ENCODE measurements around the gene CLPX.
"Not testable (repeated sequence)": the region's sequence is repeated elsewhere in the genome, so short reads cannot be mapped to it uniquely, and the experiment has no call there.

The CLPX gene

DNA sequence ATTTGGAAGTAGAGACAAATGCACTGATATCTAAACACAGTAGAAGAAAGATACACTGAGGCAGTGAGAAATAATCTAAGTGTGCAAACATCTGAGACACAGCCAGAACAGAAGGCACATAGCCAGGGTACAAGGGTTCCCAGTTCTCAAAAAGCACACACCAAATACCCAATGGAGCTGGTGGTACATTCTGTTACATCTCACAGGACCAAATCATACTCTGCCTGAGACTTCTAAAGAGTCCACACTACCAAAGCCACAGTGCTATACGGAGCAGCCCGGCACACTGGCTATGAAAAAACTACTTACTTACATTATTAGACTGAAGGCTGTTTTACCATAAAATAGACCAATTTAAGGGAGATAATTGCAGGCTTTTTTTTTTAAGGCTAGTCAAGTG, 19.3 kb downstream of the CLPX start:
- DNase-seq: no peak

DNA sequence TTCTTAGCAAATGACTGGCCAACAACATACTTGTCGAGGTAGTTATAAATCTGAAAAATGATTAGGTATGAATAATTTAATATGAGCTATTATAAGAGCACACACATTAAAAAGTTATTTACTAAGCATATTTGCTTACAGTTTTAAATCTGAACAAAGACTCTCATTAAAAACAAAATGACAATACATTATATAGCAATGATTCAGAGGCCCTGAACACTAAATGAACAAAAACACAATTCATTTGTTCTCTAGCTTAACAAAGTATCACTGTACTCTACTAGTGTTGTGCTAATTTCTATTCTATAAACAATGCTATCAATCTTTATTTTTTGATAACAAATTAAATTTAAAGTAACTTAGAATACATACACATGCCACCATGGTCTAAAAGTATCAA, 21.0 kb downstream of the CLPX start:
- DNase-seq: no peak

DNA sequence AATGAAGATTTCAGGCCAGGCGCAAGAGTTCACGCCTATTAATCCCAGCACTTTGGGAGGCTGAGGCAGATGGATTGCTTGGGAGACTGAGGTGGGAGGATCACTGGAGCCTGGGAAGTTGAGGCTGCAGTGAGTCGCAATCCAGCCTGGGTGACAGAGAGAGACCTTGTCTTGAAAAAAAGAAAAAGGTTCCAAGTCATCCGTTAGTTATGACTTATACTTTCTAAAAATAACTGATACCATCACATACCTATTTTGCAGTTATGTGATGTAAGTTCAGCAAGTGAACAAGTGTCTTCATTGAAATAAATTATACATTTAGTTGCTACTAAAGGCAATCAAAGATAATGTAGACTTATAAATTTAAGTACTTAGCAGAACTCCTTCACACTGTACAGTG, 22.1 kb downstream of the CLPX start:
- DNase-seq: no peak

DNA sequence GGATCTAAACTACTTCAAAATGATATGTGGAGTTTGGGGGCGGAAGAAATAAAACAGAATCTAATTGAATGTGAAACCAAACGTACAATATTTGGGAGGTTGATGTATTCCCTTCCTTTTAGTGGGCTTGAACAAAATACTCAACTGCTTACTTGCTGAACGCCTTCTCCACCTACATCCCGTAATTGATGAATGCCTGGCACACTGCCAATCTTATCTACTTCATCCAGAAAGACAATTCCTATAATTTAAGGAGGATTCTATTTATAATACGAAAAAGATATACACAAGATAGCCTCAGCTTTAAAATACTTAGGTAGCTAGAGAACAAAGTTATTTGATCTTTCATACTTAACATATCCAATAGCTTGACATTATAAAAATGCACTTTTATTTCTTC, 28.4 kb downstream of the CLPX start:
- no peak for DNase-seq

DNA sequence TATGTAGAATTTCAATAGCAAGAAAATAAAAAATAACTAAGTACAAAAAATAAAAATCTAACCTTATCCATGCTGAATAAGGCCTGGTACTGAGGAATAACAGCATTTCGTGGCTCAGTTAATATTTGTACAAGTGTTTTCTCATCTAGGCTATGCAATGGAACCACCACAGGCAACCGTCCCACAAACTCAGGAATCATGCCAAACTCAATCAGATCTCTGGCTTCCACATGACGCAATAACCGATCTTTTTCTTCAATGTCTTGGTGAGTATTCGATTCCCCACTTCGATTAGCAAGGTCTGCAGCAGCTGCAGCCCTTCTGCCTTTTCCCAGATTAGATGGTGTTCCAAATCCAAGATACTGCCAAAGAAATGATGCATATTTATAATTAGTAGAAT, 30.4 kb downstream of the CLPX start:
- DNase-seq: no peak

DNA sequence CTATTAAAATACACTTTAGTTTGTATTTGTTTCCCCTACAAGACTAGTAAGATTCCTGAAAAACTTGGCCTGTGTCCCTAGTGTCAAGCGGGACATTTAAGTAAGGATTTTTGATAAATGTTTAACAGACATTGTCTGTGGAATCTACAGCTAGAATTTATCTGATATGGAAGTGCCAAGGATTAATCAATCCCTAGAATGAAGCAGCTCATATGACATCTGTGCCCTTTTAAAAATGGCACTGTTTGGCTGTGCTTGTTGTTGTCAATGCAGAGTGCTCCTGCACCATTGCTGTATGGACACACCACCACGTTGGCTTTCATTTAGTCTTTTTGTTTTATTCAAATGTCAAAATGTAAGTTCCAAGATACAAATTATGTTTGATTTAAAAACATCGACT, 37.2 kb downstream of the CLPX start:
- no peak for DNase-seq

DNA sequence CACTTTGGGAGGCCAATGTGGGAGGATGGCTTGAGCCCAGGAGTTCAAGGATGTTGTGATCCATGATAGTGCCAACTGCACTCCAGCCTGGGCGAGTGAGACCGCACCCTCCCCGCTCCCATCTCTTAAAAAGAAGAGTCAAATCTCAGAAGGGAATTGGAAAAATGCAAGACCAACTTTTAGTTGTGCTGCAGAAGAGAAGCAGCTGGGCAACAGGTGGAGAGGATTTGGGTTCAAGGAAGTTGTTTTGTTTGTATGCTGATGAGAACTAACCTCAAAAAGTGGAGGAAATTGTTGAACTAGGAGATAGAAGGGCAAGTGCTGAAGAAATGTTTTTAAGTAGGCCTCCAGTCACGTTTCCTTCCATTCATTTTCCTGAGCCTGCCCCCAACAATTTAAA, 38.7 kb downstream of the CLPX start:
- DNase-seq: no peak

DNA sequence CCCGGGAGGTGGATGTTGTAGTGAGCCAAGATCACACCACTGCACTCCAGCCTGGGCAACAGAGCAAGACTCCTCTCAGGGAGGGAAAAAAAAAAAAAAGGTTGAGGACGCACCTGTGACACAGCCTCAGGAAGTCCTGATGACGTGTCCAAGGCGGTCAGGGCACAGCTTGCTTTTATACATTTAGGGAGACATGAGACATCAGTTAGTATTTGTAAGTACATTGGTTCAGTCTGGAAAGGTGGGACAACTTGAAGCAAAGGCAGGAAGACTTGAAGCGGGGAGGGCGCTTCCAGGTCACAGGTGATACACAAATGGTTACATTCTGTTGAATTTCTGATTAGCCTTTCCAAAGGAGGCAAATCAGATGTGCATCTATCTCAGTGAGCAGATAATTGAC, 46.5 kb downstream of the CLPX start:
- not testable (repeated sequence) for DNase-seq

DNA sequence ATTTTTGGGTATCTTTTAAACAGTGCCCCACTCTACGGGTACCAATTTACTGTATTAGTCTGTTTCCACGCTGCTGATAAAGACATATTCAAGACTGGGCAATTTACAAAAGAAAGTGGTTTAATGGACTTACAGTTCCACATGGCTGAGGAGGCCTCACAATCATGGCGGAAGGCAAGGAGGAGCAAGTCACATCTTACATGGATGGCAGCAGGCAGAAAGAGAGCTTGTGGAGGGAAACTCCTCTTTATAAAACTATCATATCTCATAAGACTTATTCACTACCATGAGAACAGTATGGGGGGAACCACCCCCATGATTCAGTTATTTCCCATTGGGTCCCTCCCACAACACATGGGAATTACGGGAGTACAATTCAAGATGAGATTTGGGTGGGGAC, 47.2 kb downstream of the CLPX start:
- DNase-seq: not testable (repeated sequence)

DNA sequence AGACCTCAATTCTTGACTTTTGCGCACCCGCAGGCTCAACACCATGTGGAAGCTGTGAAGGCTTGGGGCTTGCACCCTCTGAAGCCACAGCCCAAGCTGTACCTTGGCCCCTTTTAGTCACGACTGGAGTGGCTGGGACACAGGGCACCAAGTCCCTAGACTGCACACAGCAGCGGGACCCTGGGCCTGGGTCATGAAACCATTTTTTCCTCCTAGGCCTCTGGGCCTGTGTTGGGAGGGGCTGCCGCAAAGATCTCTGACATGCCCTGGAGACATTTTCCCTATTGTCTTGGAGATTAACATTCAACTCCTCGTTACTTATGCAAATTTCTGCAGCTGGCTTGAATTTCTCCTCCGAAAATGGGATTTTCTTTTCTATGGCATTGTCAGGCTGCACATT, 48.1 kb downstream of the CLPX start:
- DNase-seq: not testable (repeated sequence)

DNA sequence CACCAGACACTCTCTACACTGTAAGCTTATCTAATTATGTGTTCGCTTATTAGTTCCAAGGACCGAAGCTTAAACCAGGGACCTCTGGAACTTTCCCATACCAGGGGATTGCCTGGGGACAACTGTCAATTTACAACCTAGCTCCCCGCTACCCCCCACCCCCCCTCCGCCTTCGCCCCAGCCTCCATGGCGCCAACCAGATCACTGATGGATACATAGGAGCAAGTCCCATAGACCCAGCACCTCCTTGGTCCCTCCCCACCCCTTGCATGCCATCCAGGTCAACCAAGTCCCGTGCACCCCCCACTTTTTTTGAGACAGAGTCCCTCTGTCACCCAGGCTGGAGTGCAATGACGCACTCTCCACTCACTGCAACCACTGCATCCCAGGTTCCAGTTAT, 50.6 kb downstream of the CLPX start:
- no peak for DNase-seq

DNA sequence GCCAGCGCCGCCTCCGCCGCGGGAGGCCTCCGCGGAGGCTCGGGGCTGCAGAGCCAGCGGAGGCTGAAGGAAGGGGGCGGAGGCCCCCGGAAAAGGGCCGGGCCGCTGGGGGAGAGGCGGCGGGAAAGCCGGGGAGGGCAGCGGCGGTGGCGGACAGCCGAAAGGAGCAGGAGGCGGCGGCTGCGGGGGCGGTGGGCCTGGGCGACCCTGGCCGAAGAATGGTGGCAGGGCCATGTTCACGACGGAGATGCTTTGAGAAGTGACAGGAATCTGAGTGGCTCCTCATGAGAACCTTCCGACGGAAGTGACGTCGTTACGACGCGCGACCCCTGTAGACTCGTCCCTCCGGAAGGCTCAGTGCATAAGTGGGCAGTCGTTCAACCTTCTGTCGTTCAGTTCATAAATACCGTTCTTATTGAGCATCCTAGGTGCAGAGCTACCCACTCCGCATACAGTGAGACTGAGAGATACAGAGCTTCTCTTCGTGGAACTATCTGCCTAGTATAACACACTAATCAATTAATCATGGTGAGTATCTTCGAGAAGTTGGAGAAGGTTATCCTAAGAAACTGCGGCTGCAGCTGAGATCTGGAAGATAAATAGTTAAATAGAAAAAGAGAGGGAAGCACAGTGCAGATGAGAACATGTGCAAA, 51.5 kb downstream of the CLPX start, which contains the start of gene PDCD7:
PDCD7 (minus strand) TSS at position 261 of the 653 bp plus-strand sequence; CDS start at position 234, 27 bp downstream.
- DNase-seq: peak; percentile 89

DNA sequence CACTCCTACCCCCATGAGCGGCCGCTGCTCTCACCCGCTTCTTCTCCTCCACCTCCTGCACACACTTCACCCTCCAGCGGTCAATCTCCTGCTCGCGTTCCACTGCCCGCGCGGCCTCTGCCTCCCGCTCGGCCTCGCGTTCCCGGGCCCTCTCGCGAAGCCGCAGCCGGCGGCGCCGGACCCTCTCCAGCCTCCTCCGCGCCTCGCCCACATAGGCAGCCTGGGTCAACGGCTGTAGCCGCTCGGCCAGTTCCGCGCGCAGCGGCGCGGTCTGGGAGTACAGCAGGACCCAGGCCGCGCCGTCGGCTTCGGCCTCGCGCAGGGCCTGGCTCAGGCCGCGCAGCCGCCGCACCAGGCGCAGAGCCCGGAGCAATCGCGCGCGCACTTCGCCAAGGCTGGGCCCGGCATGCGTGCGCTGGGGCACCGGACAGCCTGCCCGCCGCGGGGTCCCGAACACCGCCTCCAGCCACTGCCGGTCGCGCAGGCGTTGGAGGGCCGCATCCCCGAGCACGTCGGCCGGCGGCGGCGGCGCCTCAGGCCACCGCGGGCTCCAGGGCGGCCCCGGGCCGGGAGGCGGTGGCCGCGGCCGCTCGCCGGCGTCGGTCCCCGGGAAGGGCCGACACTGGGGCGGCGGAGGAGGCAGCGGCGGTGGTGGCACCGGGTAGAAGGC, 52.1 kb downstream of the CLPX start:
- peak; percentile 20 for DNase-seq

DNA sequence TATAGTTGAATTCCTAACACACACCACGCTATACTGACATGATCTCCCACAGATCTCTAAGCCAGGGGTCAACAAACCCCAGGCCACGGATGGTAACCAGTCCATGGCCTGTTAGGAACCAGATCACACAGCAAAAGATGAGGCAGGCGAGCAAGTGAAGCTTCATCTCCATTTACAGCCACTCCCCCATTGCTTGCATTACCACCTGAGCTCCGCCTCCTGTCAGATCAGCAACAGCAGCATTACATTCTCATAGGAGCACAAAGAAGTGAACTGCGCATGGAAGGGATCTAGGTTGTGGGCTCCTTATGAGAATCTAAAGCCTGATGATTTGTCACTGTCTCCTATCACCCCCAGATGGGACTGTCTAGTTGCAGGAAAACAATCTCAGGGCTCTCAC, 54.2 kb downstream of the CLPX start:
- DNase-seq: no peak

DNA sequence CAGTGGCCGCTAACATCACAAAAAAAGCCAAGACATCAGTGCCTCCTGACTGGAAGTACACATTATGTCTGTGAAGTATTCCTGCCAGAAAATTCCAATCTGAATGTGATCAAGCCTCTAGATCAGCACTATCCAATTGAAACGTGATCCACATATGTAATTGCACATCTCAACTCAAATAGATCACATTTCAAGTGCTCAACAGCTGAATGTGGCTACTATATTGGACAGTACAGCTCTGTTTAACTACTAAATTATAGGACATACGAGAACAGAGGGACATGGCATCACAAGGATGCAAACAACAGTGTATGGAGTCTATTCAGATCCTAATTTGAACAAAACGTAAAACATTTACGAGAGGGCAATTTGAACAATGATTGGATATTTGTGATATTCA, 69.6 kb downstream of the CLPX start:
- no peak for DNase-seq

DNA sequence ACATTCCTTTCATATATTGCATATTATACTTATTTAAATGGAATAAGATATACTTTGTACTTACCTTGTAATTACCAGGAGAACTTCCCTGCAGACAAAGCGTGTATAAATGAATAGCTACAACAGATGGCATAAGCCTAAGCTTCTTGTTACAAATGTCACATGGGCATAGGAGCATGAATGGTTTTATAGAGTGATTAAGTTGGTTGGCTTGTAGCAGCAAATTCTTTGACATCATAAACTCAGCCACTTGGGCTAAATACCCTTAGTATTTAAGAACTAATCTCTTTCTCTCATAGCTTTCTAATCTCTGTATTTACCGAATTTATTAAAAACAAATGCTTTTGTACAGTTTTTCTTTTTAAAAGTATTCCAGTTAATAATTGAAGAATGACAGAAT, 70.1 kb downstream of the CLPX start, which contains the start of gene UBAP1L:
UBAP1L (minus strand) TSS at position 115 of the 400 bp plus-strand sequence. CDS start 8,985 bp downstream, outside the sequence.
- no peak for DNase-seq

DNA sequence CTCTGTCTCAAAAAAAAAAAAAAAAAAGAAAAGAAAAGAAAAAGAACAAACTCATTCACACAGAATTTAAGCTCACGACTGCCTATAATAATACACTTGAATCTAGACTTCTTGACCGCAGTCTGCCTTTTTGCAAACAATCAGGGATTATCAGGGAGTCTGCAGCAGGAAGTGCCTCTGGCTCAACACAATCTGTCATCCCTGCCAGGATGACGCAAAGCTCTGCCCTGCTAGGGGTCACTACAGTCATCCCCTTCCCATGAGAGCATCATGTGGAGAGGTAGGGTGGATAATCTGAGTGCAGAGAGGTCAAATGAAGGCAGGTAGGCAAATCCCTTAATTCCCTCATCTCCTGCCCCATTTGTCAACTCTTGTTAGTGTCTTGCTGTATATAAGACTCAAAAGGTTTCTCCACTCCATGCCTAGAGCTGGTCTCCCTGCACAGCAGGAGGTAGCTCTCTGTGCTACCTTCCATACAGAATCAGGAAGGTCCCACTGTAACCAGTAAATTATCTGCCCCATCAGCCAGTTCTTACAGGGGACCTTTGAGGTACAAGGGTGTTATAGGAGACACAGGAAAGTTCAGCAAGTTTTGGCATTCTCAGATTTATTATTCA, 74.4 kb downstream of the CLPX start:
- DNase-seq: no peak

DNA sequence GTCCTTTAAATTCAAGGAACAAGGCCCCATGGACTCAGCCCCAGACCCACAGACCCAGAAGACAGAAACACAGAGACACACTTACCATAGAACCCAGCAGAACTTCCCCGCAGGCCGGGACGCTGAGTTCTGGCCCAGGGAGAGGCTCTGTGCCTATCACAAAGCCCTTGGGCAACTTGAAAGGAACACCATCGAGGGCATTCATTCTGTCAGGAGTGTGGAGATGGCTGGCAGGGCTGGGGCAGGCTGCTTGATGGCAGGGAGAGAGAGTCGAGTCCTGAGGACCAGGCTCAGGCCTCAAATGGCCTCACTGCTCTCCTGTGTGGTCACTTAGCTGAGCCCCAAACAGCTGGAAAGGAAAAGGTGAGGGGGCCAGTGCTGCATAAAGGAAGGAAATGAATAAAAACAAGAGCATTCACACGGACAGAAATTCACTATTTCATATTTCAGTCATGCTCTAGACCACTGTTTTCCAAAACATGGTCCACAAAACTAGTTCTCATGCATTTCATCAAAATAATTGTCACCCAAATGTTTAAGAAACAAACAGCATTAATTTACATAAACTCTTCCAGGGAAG, 79.0 kb downstream of the CLPX start:
- no peak for DNase-seq

DNA sequence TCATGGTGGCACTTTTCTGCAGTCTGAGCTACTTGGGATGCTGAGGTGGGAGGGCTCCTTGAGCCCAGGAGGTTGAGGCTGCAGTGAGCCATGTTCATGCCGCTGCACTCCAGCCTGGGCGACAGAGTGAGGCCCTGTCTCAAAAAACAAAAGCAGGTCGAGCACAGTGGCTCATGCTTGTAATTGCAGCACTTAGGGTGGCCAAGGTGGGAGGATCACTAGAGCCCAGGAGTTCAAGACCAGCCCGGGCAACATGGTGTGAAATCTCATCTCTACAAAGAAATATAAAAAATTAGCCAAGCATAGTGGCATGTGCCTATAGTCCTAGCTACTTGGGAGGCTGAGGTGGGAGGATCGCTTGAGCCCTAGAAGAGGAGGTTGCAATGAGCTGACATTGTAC, 80.1 kb downstream of the CLPX start:
- no peak for DNase-seq

DNA sequence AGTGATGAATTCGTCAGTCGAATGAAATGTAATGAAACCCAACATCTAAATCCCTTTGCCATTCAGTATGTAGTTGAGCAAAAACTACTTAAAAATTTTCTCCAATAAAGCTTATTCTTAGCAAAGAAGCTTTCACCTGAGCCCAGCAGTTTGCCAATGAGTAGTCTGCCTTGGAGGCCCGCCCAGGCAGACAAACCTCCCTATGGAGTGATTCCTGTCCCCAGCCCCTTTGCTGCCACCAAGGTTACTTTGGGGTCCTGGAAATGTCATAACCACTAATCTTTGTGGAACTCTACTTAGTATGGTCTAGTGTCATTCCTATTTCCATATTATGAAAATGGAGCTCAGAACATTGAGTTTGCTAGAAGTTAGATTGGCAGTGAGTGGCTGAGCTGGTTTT, 82.2 kb downstream of the CLPX start:
- no peak for DNase-seq

DNA sequence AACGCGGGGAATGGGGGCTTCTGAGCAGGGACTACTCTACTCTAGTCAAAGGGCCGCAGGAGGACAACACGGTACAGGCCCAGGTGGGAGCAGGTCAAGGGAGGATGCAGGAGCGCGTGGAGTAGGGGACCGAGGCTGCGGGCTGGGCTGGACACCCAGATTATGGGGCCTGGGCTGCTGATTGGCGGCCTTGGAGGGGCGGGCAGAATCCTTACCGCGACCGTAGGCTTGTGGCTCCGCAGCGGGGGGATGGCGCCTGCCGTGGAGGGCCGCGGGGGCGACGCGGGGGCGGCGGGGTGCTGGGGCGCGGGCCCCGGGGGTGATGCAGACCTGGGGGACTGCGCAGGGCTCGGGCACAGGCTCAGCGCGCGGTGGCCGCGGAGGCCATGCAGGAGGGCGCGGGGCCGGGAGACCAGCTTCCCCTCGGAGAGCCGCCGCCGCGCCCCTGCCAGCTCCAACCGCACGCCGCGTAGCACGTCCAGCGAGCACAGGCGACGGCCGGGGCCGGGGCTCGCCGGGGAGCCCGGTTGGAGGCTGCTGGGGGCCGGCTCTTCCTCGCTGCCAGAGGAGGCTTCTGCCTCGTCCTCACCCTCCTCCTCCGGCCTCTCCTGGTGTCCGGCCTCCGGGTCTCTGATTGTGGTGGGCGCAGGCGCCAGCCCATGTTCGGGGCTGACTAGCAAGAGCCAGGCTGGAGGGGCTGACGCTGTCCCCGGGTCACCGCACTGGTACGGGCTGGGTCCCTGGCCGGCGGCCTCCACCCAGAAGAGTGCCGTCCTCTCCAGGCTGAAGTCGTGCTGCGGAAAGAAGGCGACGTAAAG, 83.0 kb downstream of the CLPX start:
- DNase-seq: no peak

DNA sequence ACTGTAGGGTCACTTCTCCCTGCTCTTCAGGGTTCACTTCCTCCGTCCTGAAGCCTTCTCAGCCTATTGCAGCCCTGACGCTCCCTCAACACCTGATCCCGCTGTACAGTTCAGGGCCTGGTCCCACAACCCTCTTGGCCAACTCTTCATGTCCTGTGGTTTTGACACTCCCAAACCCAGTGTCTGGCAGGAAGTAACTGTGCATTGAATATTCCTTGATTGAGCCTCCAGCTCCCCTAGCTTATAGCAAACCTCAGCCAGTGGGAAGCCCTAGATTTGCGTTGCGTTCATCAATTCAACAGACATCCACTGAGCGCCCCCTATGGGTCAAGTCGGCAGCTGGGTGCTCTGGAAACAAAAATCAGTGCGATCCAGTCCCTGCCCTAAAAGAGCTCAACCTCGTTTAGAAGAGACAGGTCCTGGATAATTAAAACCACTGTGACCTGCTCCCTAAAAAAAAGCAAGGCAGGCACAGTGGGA, 83.7 kb downstream of the CLPX start:
- DNase-seq: peak; percentile 54

DNA sequence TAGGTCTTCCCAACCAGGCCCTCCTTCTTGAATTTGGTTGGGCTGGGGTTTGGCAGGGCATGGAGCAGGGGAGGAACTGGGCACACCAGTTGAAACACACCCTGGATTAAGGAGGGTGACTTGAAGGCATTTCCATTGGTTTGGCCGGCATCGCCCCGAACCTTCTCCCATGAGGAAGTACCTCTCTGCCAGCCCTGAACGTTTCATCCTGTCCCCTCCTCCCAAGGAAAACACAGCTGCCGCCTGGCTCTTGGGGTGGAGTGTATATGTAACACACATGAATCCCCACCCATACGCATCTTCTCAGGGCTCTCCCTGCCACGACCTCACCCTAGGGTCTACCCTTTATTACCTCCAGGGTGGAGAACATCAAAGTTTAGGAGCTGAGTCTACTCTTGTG, 84.7 kb downstream of the CLPX start:
- DNase-seq: no peak
